GM12891 (cell line): ENCODE results near the gene RASSF10. TPM values are rescaled to one million over a fixed set of nuclear protein-coding genes. Genes with fewer than 3 reads are reported as not detected.

Source experiments
- DNase-seq: peaks from one replicate; pipeline ENCODE4 v3.0.0; 2011; ENCODE audit warnings: low spot score; ENCODE audit not compliant: insufficient read length
- FAIRE-seq: peaks from 2 replicates; lab custom pipeline; 2011; peaks lifted over from hg19 to GRCh38; lab: Jason Lieb, UNC
- PAX5 ChIP-seq: IDR thresholded peaks from 2 replicates; pipeline ENCODE4 v1.6.1; 2011; ENCODE audit warnings: low read length, moderate library complexity, mild to moderate bottlenecking; ENCODE audit not compliant: insufficient read depth, severe bottlenecking
- POLR2A ChIP-seq: IDR thresholded peaks from 2 replicates; pipeline ENCODE4 v1.6.1; 2011; ENCODE audit warnings: low read depth, low read length, control low read depth
- POLR2AphosphoS5 ChIP-seq: IDR thresholded peaks from 2 replicates; pipeline ENCODE4 v1.6.1; 2011; ENCODE audit warnings: low read depth, low read length, control low read depth
- POU2F2 ChIP-seq: IDR thresholded peaks from 2 replicates; pipeline ENCODE4 v1.6.1; 2011; ENCODE audit warnings: low read depth, mild to moderate bottlenecking, control low read depth, low read length, moderate library complexity
- SPI1 ChIP-seq: IDR thresholded peaks from 2 replicates; pipeline ENCODE4 v1.6.1; 2011; ENCODE audit warnings: low read depth, low read length, control low read depth
- TAF1 ChIP-seq: IDR thresholded peaks from 2 replicates; pipeline ENCODE4 v1.6.1; 2011; ENCODE audit warnings: low read depth, low read length, control low read depth
- polyA plus RNA-seq: library from polyadenylated mRNA; unstranded; fragments of >200 nt; gene quantifications from one replicate; pipeline ENCODE4 v1.2.1, GENCODE V29; 2012; ENCODE audit warnings: low read depth, missing spikeins, inconsistent platforms; ENCODE audit not compliant: missing spikeins

RASSF10 gene
- polyA plus RNA-seq, result not detected

DNA sequence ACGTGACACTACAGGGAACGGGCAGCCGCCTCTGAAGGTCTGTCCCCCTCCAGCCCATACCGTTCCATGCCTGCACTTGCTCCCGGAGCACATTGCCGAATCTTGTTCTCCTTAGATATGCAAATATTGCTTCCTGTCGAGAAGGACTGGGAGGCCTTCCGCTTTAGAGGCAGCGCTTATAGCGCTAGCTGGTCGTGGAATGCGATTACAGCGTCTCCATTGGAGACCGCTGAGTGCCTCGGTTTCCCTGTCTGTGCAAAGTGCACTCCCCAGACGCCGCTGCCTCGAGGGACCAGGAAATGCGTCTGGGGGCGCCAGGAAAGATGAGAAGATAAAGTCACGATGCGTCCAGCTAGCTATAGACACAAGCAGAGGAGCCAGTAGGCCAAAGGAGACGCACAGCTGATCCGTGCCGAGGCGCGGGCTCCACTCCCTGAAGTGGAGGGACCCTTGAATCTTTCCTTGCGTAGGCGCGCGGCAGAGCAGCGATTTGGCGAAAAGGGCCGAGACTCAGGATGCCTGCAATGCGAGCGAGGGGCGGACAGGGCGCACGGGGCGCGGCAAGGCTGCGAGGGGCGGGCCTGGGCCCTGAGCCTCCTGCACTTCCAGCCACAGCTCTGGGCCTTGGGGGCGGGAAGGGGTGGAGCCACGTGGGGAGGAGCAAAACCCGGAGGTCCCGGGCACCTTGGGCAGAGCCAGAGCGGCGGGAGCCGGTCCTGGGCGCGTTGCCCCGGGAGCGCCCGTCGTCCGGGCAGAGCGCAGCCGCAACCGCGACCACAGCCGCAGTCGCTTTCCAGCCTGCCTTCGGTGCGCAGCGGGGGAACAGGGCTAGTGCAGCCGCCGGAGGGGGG, at the start of gene RASSF10:
RASSF10 (plus strand) TSS at position 692 of the 851 bp plus-strand sequence. CDS start 261 bp downstream, outside the sequence.
- peak; percentile 17 for DNase-seq
- no peak for FAIRE-seq

DNA sequence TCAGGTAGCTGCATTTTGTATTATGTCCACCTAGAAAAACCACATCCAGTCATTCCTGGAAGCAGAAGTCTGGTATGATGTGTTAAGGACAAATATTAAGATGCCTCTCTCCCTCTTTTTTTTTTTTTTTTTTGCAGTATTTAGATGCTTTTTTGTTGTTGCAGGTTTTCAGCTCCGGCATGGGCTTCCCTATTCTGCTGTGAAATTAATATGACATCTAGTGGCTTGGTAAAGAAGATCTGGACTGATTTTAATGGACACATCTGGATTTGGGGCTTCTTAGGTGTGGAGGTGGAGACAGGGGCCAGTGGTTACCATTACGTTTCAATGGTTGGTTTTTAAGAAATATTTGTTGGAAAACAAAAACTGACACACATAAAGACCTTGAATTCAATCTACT, 47.5 kb upstream of the RASSF10 start:
- DNase-seq, result no peak
- no peak for FAIRE-seq

More for the DNA sequence above, at the start of gene RASSF10:
- no peak for TF ChIP-seq TAF1
- TF ChIP-seq PAX5, result no peak
- TF ChIP-seq POU2F2, result no peak
- no peak for TF ChIP-seq POLR2AphosphoS5
- TF ChIP-seq POLR2A, result no peak
- no peak for TF ChIP-seq SPI1

GRCh38 chr11:12962306-12962705, 46.8 kb upstream of the RASSF10 start:
- DNase-seq (no peak), FAIRE-seq (no peak)
- TF ChIP-seq POU2F2, result no peak
- peak; percentile 53 for TF ChIP-seq SPI1
- TF ChIP-seq TAF1, result no peak

More for the DNA sequence above, 47.5 kb upstream of the RASSF10 start:
- TF ChIP-seq POLR2A (no peak), SPI1 (no peak), POLR2AphosphoS5 (no peak), PAX5 (no peak), TAF1 (no peak), POU2F2 (no peak)

GRCh38 chr11:12963051-12963450, 46.1 kb upstream of the RASSF10 start:
- no peak for TF ChIP-seq POLR2A
- no peak for TF ChIP-seq TAF1
- no peak for TF ChIP-seq POLR2AphosphoS5
- TF ChIP-seq PAX5, result no peak
- TF ChIP-seq POU2F2, result no peak
- TF ChIP-seq SPI1, result no peak
- FAIRE-seq, result no peak

DNA sequence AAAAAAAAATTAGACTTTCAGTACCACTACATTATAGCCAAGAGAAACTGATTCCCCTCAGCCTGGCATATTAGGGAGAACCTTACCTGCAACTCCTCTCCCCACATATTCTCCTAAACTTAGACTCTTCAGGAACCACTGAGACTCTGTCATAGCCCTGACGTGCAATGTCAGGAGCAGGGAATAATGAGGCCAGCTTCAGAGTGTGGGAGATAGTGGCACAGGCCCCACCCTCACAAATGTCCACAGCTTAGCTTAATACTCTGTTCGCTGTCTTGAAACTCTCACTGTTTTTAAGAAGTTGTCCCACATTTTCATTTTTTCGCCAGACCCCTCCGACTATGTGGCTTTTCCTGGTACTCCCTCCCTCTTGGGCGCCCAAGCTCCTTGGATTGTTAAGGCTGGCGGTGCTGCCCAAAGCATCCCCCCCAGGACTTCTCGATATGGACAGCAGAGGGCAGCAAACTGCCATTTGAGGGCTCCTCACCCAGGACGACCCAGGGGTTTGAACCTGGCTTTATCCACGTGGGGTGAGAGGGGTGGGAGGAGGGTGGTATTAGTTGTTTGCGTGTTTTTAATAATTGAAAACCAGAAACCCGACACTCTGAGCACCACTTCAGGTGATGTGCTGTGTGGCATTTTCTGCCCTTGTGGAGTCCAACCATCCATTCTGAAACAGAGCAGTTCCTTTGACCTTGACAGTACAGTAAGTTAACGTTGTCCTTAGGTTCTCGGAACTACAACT, 45.2 kb upstream of the RASSF10 start:
- DNase-seq (peak; percentile 72), FAIRE-seq (peak; percentile 5)
- TF ChIP-seq PAX5, result no peak
- TF ChIP-seq POU2F2, result no peak
- TF ChIP-seq POLR2AphosphoS5, result no peak
- TF ChIP-seq SPI1, result no peak

More at GRCh38 chr11:12963051-12963450, 46.1 kb upstream of the RASSF10 start:
- no peak for DNase-seq

- FAIRE-seq (no peak), DNase-seq (no peak)
- no peak for TF ChIP-seq TAF1
- TF ChIP-seq POLR2AphosphoS5, result no peak
- TF ChIP-seq POLR2A, result no peak
- TF ChIP-seq SPI1, result no peak
- TF ChIP-seq PAX5, result no peak
- TF ChIP-seq POU2F2, result no peak
Measured at GRCh38 chr11:12964650-12965049, 44.5 kb upstream of the RASSF10 start.

DNA sequence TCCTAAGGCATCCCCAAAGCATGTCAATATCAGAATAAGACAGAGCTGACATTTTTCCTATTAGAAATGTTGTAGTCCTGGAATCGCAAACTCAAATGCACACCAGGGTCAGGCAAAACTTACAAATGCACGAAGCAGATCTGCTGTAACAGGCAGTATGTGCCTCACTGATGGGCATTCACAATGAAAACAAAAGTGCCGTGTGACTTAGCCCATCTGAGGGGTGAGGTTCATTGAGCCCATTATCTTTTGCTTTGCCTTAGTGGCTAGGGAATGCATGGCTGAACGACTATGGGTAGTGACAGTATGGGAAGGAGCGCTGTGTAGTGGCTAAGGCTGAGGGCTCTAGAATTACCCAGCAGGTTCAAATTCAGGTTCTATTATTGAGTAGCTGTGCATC, 43.1 kb upstream of the RASSF10 start:
- no peak for FAIRE-seq
- no peak for TF ChIP-seq SPI1
- TF ChIP-seq TAF1, result no peak
- TF ChIP-seq POU2F2, result no peak
- TF ChIP-seq POLR2AphosphoS5, result no peak
- no peak for TF ChIP-seq PAX5
- TF ChIP-seq POLR2A, result no peak
- no peak for DNase-seq

GRCh38 chr11:12968101-12968500, 41.0 kb upstream of the RASSF10 start:
- FAIRE-seq, result no peak
- DNase-seq, result no peak
- TF ChIP-seq POLR2AphosphoS5, result no peak
- TF ChIP-seq PAX5, result no peak
- no peak for TF ChIP-seq SPI1
- no peak for TF ChIP-seq POU2F2
- TF ChIP-seq TAF1, result no peak
- no peak for TF ChIP-seq POLR2A

DNA sequence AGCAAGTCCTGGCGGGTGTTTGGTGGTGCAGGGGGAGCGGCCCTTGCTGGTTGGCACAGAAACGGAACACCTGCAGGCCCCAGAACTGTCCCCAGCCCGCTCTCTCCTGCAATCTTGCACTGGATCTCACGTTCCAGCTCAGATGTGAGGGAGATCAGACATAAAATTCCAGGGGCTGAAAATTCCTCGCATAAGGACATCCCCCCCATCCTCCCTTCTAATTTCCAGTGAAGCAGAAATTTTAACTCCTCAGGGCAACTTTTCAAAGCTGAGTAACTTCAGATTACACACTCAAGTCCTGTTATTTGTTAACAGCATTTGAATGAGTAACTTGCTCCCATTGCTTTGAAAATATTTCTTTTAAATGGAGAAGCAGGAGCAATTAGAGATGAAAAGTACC, 40.3 kb upstream of the RASSF10 start:
- TF ChIP-seq POU2F2 (no peak), SPI1 (no peak), PAX5 (no peak), TAF1 (no peak), POLR2AphosphoS5 (no peak), POLR2A (no peak)
- no peak for FAIRE-seq
- no peak for DNase-seq

DNA sequence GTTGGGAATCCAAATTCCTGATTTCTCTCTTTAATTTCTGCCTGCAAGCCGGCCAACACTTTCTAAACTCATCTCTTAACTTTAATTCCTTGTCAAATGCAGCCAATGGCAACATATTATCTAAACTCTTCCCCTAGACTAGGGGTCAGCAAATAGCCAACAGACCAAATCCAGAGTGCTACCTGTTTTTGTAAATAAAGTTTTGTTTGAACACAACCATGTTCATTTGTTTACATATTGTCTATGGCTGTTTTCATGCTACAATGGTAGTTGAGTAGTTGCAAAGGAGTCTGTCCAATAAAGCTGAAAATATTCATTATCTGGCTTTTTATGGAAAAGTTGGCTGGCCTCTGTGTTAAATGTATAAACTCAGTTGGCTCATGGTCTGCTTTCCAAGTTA, 37.2 kb upstream of the RASSF10 start:
- TF ChIP-seq PAX5, result no peak
- FAIRE-seq (no peak), DNase-seq (no peak)
